Amniotic epithelial cell (primary cell): ENCODE data around the gene CTR9.
A peak's percentile ranks its signal among the peaks of the same experiment; 100 is the strongest.

Source experiments
- DNase-seq: peaks from one replicate; pipeline ENCODE4 v3.0.0-alpha.2; 2010; ENCODE audit warnings: low read depth

CTR9 gene

DNA sequence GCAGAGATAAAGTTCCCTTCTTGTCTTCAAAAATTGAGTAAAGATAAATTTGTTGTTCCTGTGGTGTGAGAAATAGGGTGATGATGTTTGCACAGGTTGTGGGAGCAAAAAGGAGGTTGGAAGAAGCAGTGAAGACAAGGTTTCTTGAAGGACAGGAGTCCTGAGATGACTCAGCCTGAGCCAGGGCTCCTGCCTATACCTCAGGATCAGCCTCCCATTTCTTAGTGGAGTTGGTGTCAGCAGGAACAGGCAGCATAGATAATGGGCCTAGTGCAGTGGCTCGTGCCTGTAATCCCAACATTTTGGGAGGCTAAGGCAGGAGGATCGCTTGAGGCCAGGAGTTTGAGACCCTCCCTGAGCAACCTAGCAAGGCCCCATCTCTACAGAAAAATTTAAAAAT lies 29.0 kb downstream of the CTR9 start:
- DNase-seq: peak; percentile 23

DNA sequence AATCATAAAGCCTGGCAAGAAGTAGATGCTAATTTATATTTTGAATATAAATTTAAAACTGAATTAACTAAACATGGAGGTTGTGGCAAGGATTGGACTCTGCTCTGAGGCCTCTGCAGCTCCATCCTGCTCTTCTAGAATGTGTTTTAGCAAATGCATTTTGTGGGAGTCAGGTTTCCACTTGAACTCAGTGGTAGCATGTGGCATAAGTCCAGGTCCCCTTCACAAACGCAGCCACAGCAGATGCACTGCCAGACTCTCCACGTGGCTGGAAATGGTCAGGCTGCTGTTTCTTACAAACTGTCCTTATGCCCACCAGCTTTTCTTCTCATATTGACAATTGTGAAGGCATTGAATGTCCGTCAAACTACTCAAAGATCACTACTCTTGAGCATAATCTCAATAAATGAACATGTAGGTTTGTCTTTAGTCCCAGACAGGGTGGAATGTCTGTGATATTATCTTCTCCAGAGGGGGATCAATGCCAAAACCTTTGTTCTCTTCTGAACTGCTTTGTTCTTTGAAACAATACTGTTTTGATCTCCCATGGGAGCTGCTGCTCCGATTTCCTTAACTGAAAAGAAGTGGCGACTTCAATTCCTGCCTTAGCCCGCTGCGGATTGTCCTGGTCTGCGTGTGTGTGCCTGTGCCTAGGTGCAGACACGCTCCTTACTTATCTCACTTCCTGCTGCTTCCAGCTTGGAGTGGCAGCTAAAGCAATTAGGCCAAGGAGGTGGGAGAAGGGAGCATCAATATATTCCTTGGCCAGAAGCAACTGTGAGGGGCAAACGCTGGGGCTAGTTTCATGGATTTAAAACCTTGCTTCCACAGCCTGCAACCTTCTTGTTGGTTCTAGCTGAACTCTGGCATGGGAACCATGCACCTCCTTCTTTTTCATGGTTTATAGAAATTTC lies 33.4 kb downstream of the CTR9 start:
- DNase-seq: no peak

DNA sequence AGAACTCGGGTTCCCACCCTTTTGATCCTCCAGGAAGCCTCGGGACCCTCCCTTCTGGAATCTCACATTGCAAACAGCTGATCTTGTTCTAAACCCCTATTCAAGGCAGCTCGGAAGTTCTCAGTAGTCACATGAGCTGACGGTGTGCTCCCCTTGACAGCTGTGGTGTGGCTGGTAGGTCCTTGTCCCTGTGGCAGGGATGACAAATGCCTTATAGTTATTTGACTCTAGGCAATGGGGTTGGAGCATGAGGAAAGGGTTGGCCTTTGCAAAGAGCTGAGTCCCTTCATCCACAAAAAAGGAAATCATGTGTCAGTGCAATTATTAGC lies 34.1 kb downstream of the CTR9 start:
- DNase-seq: no peak

DNA sequence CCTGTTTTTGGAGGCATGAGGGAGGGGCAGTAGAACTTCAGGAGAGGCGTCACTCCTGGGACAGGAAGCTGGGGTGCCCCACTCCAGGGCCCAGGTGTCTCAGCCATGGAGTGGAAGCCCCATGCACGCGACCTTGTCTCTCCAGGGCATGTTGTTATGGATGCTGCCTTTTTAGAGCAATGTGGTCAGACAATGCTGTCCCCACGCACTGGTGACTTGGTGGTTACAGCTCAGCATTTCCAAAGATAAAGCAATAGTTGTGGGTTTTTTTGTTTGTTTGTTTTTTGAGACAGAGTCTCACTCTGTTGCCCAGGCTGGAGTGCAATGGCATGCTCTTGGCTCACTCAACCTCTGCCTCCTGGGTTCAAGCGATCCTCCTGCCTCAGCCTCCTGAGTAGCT lies 35.4 kb downstream of the CTR9 start:
- DNase-seq: no peak

DNA sequence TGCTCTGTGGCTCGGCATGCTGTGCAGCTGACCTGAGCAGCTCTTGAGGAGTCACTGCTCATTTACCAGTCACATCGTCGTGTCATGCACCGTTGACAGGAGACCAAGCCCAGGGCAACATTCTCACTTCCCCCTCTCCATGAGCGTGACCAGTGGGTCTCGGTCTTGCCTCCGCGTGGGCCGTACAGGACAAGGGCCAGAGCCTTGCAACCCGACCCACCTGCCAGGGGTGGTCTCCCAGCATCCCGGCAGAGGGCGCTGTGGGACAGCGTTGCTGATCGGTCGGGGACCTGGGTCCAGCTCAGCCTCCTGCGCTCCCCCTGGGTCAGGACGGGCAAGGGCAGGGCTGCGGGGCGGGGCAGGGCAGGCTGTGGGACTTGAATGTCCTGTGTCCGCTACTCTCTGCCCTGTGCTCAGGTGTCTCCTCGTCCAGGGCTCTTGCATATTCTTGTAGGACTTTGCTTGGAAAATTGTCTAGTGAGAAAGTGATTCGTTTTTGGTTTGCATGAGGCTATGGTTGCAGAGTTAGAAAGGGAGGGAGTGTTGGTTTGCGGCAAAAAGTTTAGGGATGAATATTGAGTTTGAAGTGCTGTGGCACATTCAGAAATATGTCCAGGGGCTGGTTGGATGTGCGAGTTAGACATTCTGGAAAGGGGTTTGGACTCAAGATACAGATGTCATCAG lies 41.5 kb downstream of the CTR9 start:
- DNase-seq: peak; percentile 53

DNA sequence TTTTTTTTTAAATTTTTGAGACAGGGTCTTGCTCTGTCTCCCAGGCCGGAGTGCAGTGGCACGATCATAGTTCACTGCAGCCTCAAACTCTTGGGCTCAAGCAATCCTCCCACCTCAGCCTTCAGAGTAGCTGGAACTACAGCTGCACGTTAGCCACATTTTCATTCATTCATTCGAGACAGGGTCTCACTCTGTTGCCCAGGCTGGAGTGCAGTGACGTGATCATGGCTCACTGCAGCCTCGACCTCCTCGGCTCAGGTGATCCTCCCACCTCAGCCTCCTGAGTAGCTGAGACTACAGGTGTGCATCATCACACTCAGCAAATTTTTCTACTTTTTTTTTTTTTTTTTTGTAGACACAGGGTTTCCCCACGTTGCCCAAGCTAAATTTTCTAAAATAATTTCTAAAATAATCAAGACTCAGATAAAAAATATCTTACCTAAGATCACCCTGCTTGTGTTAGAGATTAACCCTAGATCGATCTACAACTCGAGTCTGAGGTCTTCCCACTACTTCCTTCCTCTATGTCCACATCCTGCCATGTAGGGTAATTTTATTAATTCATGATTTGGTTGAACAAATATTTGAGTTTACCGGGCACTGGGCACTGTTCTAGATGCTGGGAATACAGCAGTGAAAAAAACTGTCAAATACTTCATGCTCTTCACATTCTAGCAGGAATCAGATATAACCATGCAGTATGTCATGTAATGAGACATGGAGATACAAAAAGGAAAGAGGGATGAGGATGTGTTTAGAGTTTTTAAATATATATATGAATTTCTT lies 42.6 kb downstream of the CTR9 start:
- no peak for DNase-seq

DNA sequence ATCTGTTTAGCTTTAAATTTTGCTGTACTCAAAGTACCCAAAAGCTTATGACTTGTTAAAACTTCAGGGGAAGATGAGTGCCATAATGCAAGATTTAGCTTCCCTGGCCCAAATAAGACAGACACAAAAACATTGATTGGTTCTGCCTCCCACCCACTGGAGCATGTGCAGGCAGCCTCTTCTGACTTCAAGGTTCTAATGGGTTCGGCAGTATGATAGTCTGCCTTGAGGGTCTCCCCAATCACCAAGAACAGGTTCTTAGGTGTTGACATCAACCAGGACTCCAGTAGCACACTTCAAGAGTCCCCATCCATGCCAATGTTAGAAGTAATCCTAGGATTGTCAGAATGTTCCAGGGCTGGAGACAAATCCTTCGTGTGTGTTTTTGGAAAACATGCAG lies 45.1 kb downstream of the CTR9 start:
- no peak for DNase-seq

DNA sequence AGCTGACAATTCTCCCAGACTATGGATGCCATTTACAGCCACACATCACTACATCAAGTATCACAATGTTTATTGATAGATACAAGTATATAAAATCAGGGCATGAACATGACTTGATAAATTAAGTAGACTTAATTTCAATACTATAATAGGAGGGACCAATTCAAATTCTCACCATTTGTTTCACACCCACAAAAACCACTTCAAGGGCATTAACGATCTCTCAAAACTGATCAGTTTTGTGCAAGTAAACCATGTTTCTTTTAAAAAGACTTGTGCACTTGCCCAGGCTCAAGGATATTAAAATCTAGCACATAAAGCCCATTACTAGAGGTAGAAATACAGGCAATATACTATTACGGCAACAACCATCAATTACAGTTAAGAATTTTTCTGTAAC lies 46.0 kb downstream of the CTR9 start:
- DNase-seq: no peak

DNA sequence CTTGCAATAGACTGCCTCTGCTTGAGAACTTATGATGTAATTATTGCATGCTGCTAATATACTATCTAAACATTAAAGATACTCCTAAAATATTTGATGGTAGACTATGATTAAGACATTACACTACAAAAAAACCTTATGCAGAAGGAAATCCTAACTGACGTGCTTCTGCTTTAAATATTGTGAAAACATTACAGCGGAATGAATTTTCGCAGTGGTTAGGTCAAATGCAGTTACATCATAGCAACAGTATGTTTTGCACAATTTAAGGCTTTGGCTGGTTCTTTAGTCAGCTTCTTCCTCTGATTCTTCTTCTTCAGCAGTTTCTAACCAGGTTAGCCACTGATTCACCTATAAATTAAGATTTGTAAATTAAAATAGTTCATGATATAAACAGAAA lies 46.5 kb downstream of the CTR9 start:
- peak; percentile 74 for DNase-seq

DNA sequence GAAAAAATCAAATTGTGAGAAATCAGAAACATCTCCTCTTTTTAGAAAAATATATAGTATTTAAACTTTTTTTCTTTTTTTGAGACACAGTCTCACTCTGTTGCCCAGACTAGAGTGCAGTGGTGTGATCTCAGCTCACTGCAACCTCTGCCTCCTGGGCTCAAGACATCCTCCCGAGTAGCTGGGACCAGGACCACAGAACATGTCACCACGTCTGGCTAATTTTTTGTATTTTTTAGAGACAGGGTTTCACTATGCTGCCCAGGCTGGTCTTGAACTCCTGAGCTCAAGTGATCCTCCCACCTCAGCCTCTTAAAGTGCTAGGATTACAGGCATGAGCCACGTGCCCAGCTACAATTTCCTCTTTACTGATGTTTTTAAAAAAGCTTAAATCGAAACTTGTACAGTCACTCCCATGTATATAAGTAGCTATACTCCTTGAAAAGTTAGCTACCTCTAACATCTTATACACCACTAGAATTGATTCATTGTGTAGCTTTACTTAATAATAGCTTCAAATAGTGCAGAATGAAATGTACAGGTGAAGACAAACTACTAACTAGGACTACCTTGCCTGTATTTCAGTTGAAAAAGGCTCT lies 47.4 kb downstream of the CTR9 start:
- no peak for DNase-seq

DNA sequence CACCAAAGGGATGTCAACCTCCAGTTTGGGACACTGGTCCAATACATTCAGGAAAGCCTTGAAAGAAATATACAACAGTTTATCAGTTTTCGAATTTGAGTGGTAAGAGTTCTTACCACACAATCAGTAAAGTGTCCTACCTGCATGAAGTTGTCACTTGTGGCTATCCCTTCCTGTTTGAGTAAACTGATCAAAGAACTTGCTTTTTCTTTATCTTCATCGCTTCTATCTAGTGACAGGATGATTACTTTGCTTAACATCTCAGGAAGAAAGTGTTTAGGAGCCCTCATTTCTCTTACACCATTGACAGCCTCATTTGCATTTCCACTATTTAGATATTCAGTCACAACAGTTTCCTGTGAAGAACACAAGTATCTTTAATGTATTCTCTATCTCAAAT lies 49.2 kb downstream of the CTR9 start:
- no peak for DNase-seq

DNA sequence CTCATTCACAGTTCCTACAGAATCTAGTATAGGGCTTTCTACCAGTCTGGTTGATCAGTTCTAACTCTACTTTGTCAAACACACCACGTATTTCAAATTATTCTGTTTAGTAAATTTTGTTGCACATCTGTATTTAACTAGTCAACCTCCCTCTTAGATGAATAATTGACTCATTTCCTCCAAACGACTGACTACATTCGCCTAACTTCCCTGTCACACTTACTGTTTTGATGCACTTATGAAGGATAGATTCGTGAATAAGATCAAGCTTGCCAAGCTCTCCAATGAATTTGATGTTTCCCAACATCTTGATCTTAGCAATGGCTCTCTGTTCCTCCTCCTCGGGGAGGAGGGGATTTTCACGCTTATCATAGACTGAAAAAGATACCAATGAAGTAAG lies 52.6 kb downstream of the CTR9 start:
- DNase-seq: no peak

DNA sequence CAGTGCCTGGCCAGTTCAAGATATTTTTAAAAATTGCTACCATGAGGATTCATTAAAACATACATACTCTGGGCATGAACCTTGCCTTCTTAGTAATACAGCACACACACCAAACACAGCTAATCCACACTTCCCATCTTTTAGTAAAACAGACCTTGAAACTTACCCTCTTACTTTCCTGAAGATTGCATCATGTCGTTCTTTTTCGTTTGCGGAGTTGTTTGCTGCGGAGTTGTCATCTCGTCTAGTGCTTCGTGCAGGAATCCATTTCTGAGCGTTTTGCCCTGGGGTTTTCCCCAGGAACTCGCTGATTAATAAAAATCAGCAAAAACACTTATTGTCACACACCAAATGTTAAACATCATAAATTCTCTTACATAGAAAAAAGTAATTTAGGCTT lies 54.7 kb downstream of the CTR9 start:
- DNase-seq: no peak

DNA sequence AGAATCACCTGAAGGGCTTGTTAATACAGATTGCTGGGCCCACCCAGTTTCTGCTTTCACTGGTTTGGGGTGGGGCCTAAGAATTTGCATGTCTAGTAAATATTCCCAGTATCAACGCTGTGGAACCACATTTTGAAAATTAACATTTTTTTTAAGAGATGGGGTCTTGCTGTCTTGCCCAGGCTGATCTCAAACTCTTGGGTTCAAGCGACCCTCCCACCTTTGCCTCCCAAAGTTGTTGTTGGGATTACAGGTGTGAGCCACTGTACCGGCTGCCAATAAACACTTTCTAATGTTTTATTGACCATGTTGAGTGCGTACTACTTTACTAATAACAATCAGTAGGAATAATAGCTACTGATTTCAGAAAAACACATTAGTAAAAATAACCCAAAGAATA lies 55.2 kb downstream of the CTR9 start:
- DNase-seq: no peak

DNA sequence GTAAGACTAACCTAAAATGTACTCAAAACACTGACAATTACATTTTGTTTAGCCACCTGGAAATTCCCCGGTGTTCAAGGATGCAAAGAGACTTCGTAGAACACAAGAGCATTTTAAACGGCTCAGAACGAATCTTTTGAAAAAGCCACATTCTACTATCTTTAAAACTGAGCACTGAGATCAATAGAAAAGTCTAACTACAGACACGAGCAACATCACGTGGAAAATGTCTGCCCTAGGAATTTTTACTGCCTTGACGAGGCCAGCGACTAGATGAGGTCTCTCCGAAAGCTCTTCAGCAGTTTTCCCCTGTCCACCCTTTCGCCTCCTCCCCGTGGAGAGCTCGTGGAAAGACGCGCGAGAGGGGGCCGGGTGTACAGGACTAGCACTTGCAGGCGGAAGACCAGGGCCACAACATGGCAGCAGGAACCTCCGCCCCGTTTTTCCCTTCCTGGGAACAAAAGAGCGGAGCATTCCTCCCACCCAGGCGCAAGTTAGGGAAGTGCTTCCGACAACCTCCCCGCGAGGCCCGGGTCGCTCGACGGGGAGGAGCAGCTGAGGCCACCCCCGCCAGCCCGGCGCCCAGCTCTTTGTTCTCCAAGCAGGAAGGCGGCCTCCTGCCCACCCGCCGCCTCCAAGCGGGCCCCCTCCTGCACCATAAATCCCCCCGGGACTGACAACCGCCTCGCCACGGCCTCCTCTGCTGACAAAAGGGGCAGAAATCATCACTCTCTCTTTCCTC lies 56.6 kb downstream of the CTR9 start:
- peak; percentile 50 for DNase-seq

DNA sequence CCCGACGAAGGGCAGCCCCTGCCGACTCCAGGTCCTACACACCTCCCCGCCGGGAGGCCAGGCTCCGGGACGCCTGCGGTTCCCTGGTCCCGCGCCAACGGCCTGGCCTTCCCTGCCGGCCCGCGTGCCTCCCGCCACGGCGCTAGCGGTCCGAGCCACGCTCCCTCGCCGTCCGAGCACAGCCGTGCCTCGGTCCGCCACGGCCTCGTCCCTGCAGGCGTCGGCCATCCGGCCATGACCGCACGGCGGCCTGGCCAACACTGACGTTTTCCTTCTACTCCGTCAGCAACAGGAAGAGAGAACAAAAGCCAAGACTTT lies 57.1 kb downstream of the CTR9 start:
- no peak for DNase-seq

DNA sequence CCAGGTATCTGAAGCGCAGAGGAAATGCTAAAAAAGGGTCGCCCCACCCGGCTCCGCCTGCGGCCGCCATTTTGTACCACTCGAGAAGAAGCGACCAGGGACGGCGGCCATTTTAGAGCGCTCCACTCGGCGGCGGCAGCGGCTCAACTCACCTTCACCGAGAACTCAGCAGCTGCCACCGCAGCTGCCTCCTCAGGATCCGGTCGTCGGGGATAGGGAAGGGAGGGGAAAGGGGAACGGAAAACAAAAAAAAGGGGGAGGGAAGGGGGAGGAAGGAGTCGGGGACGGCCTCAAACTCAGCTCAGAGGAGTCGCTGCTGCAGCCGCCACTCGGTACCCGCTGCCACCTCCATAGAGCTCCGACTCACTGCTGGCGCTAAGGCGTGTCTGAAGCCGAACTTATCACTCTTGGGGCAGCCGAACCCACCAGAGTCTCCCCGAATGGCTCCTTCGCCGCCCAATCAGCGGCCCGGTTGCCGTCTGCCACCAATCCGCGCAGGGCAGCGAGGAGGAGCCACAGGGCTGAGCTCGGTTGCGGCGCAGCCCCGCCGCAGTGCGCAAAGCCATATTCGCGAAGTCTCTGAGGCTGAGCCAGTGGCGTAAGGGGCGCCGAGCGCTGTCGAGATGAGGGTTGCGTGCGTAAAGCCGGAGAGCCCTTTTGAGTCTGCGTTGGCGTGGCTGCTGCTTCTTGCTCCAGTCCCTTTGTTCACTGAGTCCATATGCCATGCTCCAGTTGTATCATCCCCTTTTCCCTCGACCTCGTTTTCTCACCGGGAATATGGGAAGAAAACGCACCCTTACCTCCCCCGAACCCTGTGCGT lies 57.7 kb downstream of the CTR9 start, which contains the start of gene EIF4G2:
Gene EIF4G2, minus strand, starts transcription at position 374 of the 820 bp plus-strand sequence.
- peak; percentile 98 for DNase-seq

DNA sequence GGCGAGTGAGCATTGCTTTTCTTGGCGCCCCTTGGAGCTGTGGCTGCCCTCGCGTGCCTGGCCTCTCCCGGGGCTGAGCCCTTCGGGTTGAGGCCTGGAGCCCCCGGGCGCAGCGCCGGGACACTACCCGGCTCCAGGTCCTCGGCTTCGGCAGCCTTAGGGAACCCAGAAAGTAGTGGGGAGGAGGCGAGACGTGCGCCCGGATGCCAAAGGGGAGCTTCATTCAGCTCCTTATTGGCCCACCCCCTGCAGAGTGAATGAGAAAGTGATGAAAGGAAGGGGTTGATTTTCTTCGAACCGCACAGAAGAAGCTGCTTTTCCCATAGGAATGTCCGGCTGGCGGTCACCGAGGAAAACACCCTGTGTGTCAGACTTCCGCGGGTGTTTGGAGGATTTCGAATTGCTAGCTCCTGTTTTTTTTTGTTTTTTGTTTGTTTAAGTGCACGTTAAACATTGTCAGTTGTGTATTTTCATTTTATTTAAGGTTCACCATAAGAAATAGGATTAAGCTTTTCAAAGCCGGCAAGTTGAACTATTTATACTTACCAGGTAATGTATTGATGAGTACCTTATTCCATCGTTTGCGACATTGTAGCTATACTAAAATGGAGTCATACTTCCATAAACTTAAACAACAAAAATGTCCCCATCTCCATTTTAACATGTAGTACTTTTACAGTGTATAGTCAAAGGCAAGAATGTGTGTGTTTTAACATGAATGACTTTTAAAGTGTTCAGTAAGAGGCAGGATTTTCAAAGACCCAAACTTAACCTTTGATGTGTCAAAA lies 58.5 kb downstream of the CTR9 start:
- DNase-seq: peak; percentile 77

DNA sequence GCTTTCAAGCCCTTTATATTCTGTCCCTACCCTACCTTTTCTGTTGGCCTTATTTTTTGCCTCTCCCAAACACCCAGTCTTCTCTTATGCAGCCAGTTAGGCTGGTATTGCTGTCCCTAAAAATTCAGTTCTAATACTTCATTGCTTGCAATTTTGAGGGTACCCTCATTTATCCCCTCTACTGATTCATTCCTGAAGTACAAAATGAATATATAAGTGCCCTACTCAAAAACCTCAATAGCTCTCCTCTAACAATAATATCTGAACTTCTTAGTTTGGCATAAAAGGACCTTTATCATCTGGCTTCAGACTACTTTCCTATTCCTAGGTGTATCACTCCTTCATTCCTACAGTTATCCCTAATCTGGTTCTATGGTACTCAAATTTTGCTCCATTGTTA lies 62.9 kb downstream of the CTR9 start:
- no peak for DNase-seq

DNA sequence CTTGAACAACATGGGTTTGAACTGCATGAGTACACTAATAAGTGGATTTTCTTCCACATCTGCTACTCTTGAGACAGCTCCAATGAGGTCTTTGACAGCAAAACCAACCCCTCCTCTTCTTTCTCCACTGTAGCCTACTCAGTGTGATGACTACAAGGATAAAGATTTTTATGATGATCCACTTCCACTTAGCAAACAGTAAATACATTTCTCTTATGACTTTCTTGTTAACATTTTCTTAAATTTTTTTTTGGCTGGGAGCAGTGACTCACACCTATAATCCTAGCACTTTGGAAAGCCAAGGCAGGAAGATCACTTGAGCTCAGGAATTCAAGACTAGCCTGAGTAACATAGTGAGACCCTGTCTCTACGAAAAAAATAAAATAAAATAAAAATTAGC lies 67.5 kb downstream of the CTR9 start:
- DNase-seq: peak; percentile 94
